ENCODE results near the gene CYTH3. TPM values are rescaled to one million over a fixed set of nuclear protein-coding genes. Genes with fewer than 3 reads are reported as not detected.

Gene CYTH3
- total RNA-seq, 1 experiment from 2014 or later: 29.1 TPM

DNA sequence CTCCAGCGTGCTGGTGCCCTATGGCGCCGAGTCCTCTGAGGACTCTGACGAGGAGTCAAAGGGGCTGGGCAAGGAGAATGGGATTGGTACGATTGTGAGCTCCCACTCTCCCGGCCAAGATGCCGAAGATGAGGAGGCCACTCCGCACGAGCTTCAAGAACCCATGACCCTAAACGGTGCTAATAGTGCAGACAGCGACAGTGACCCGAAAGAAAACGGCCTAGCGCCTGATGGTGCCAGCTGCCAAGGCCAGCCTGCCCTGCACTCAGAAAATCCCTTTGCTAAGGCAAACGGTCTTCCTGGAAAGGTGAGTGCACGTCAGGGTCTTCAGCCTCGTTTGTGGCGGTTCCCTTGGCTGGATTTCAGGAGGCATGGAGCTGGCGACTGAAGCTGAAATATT lies 122.4 kb downstream of the CYTH3 start:
- no peak for TF ChIP-seq CTCF (IDR thresholded peaks at IDR 0.05; ENCODE audit: insufficient read depth in 1 of 2, low read depth in 1 of 2, low read length in 1 of 2, severe bottlenecking in 1 of 2, unreplicated experiment in 1 of 2)
- DNase-seq: no peak
- BruUV-seq (replicated peaks): no TSS peak
- Mint-ChIP-seq H3K4me3 (ENCODE audit: unreplicated experiment) (no peak overlapping the region), H3K36me3 (ENCODE audit: insufficient read depth, unreplicated experiment) (peaks cover 71% of the 10 kb centered on the region), H3K27me3 (ENCODE audit: insufficient read depth, unreplicated experiment) (no peaks in the 10 kb centered on the region), H3K27ac (ENCODE audit: unreplicated experiment) (no peak overlapping the region), H3K9me3 (ENCODE audit: unreplicated experiment) (no peaks in the 10 kb centered on the region), H3K4me1 (ENCODE audit: low read depth, unreplicated experiment) (no peaks in the 10 kb centered on the region)
- H3K36me3 ChIP-seq (ENCODE audit: control insufficient read depth, insufficient read depth, low read length): peaks cover 5% of the 10 kb centered on the region
- CTCF ChIA-PET: no interaction called here
- POLR2A ChIA-PET: no interaction called here
- no peak overlapping the region for H3K4me3 ChIP-seq (ENCODE audit: low read depth, low read length)
- no peaks in the 10 kb centered on the region for H3K9me3 ChIP-seq
- H3K27me3 ChIP-seq (replicated peaks; ENCODE audit: control insufficient read depth, insufficient read depth, low read length): no peaks in the 10 kb centered on the region
- H3K4me1 ChIP-seq: no peaks in the 10 kb centered on the region
- intact Hi-C loops (cut with micrococcal nuclease; ENCODE audit: unreplicated experiment): no loop called here

GRCh38 chr7:6148724-6149360 lies 123.6 kb downstream of the CYTH3 start:
- CTCF ChIA-PET: interaction anchor here (0.5 kb wide), 1 partner anchor 152 kb away, joined by 4 read pairs; no protein-coding TSS in a partner anchor
- intact Hi-C loops (cut with micrococcal nuclease; ENCODE audit: unreplicated experiment): no loop called here

GRCh38 chr7:6147627-6148026 lies 124.8 kb downstream of the CYTH3 start:
- Histone ChIP-seq H3K4me1 (no peaks in the 10 kb centered on the region), H3K9me3 (no peaks in the 10 kb centered on the region), H3K4me3 (ENCODE audit: low read depth, low read length) (no peak overlapping the region), H3K36me3 (ENCODE audit: control insufficient read depth, insufficient read depth, low read length) (peaks cover 7% of the 10 kb centered on the region), H3K27me3 (replicated peaks; ENCODE audit: control insufficient read depth, insufficient read depth, low read length) (no peaks in the 10 kb centered on the region)
- POLR2A ChIA-PET: no interaction called here
- DNase-seq: no peak
- no peak overlapping the region for H3K4me3 Mint-ChIP-seq (ENCODE audit: unreplicated experiment)
- H3K27me3 Mint-ChIP-seq (ENCODE audit: insufficient read depth, unreplicated experiment): no peaks in the 10 kb centered on the region
- BruUV-seq (replicated peaks): no TSS peak
- CTCF ChIA-PET: no interaction called here
- peaks cover 81% of the 10 kb centered on the region for H3K36me3 Mint-ChIP-seq (ENCODE audit: insufficient read depth, unreplicated experiment)
- no peaks in the 10 kb centered on the region for H3K9me3 Mint-ChIP-seq (ENCODE audit: unreplicated experiment)
- no peaks in the 10 kb centered on the region for H3K4me1 Mint-ChIP-seq (ENCODE audit: low read depth, unreplicated experiment)
- H3K27ac Mint-ChIP-seq (ENCODE audit: unreplicated experiment): no peak overlapping the region
- no peak for TF ChIP-seq CTCF (IDR thresholded peaks at IDR 0.05; ENCODE audit: insufficient read depth in 1 of 2, low read depth in 1 of 2, low read length in 1 of 2, severe bottlenecking in 1 of 2, unreplicated experiment in 1 of 2)
- intact Hi-C loops (cut with micrococcal nuclease; ENCODE audit: unreplicated experiment): no loop called here

More at GRCh38 chr7:6148724-6149360, 123.6 kb downstream of the CYTH3 start:
- H3K4me1 Mint-ChIP-seq (ENCODE audit: low read depth, unreplicated experiment): no peaks in the 10 kb centered on the region
- Histone ChIP-seq H3K9me3 (no peaks in the 10 kb centered on the region), H3K4me1 (no peaks in the 10 kb centered on the region), H3K4me3 (ENCODE audit: low read depth, low read length) (no peak overlapping the region), H3K36me3 (ENCODE audit: control insufficient read depth, insufficient read depth, low read length) (peaks cover 5% of the 10 kb centered on the region), H3K27me3 (replicated peaks; ENCODE audit: control insufficient read depth, insufficient read depth, low read length) (no peaks in the 10 kb centered on the region)
- BruUV-seq (replicated peaks): no TSS peak
- no peak overlapping the region for H3K27ac Mint-ChIP-seq (ENCODE audit: unreplicated experiment)
- H3K36me3 Mint-ChIP-seq (ENCODE audit: insufficient read depth, unreplicated experiment): peaks cover 78% of the 10 kb centered on the region
- no peak overlapping the region for H3K4me3 Mint-ChIP-seq (ENCODE audit: unreplicated experiment)
- POLR2A ChIA-PET: no interaction called here
- H3K27me3 Mint-ChIP-seq (ENCODE audit: insufficient read depth, unreplicated experiment): no peaks in the 10 kb centered on the region
- no peaks in the 10 kb centered on the region for H3K9me3 Mint-ChIP-seq (ENCODE audit: unreplicated experiment)
- no peak for TF ChIP-seq CTCF (IDR thresholded peaks at IDR 0.05; ENCODE audit: insufficient read depth in 1 of 2, low read depth in 1 of 2, low read length in 1 of 2, severe bottlenecking in 1 of 2, unreplicated experiment in 1 of 2)
- DNase-seq: no peak
